Lower leg skin (tissue), 4 donors: ENCODE results near the gene CEACAM21. TPM values are rescaled to one million over a fixed set of nuclear protein-coding genes. Genes with fewer than 3 reads are reported as not detected.

Source experiments
- DNase-seq, 2 donors: peaks; one replicate each; pipeline ENCODE4 v3.0.0-alpha.2; 2019; ENCODE audit warnings: low spot score in 2 of 2
- H3K4me3 ChIP-seq: fragments of 200-600 bp; sonication (generic); 2 replicates; pipeline ENCODE4 v1.5.1; 2017; ENCODE audit warnings: mild to moderate bottlenecking, low read depth; ENCODE audit not compliant: poor library complexity, severe bottlenecking
- CTCF ChIP-seq, 3 donors: fragments of 450-650 bp; IDR thresholded peaks; one replicate each; pipeline ENCODE4 v1.5.1; 2016; ENCODE audit warnings: antibody characterized with exemption in 3 of 3, mild to moderate bottlenecking in 3 of 3, moderate library complexity in 2 of 3
- POLR2A ChIP-seq, 2 donors: fragments of 450-650 bp; IDR thresholded peaks; one replicate each; pipeline ENCODE4 v1.6.1; 2016 to 2017; ENCODE audit warnings: antibody characterized with exemption in 2 of 2, mild to moderate bottlenecking in 1 of 2, moderate library complexity in 1 of 2
- WGBS, 2 donors: methylation state at CpG; one replicate each; pipeline ENCODE4 v1.1.5; 2018; 5-methylcytosine and 5-hydroxymethylcytosine counted together
- intact Hi-C: fragments of 100-400 bp; cut with DNase I; formaldehyde crosslinking; loops from one replicate; pipeline ENCODE4 v1.15.0; 2023; ENCODE audit warnings: low total_unique reads
- total RNA-seq, 4 donors: library from RNA; depleted of rRNA; stranded (reverse); fragments of >200 nt; gene quantifications; one replicate each; pipeline ENCODE4 v1.1.0, GENCODE V29; 2016

Gene CEACAM21
- total RNA-seq, 4 donors from 2014 or later: 0.75 TPM; not detected in 3

- 32 to 47% methylated on average over 6 of the region's 6 CpGs for WGBS, 2 donors
- intact Hi-C loops: no loop called here
- no peak overlapping the region for H3K4me3 ChIP-seq
Observed at GRCh38 chr19:41546386-41546789, 29.6 kb upstream of the CEACAM21 start.

GRCh38 chr19:41546961-41547360, 29.0 kb upstream of the CEACAM21 start:
- TF ChIP-seq CTCF (IDR thresholded peaks at IDR 0.05): no peak
- intact Hi-C loops: no loop called here
- no peak overlapping the region for H3K4me3 ChIP-seq
- 71 to 72% methylated on average over 4 of the region's 4 CpGs for WGBS, 2 donors
- DNase-seq: no peak

More at GRCh38 chr19:41546386-41546789, 29.6 kb upstream of the CEACAM21 start:
- TF ChIP-seq CTCF (IDR thresholded peaks at IDR 0.05): no peak
- DNase-seq: no peak

GRCh38 chr19:41547569-41547968, 28.4 kb upstream of the CEACAM21 start:
- 30 to 31% methylated on average over 2 of the region's 2 CpGs for WGBS, 2 donors
- intact Hi-C loops: no loop called here
- TF ChIP-seq CTCF (IDR thresholded peaks at IDR 0.05) (no peak), POLR2A (IDR thresholded peaks at IDR 0.05) (no peak)

GRCh38 chr19:41548047-41548446, 27.9 kb upstream of the CEACAM21 start:
- intact Hi-C loops: no loop called here
- no peak for DNase-seq
- 61 to 67% methylated on average over 4 of the region's 4 CpGs for WGBS, 2 donors
- no peak overlapping the region for H3K4me3 ChIP-seq
- TF ChIP-seq POLR2A (IDR thresholded peaks at IDR 0.05): no peak
- TF ChIP-seq CTCF (IDR thresholded peaks at IDR 0.05): no peak

More at GRCh38 chr19:41547569-41547968, 28.4 kb upstream of the CEACAM21 start:
- DNase-seq: no peak
- H3K4me3 ChIP-seq: no peak overlapping the region

GRCh38 chr19:41548954-41549688, 26.8 kb upstream of the CEACAM21 start:
- no peak for DNase-seq
- no peak overlapping the region for H3K4me3 ChIP-seq
- WGBS, 2 donors: 29 to 37% methylated on average over 9 of the region's 9 CpGs
- TF ChIP-seq CTCF (IDR thresholded peaks at IDR 0.05): no peak
- no peak for TF ChIP-seq POLR2A (IDR thresholded peaks at IDR 0.05)
- intact Hi-C loops: no loop called here

GRCh38 chr19:41549884-41550283, 26.1 kb upstream of the CEACAM21 start:
- TF ChIP-seq POLR2A (IDR thresholded peaks at IDR 0.05): no peak
- no peak for TF ChIP-seq CTCF (IDR thresholded peaks at IDR 0.05)
- no peak overlapping the region for H3K4me3 ChIP-seq
- DNase-seq: no peak
- 75% methylated on average over 5 of the region's 5 CpGs for WGBS, 2 donors
- intact Hi-C loops: no loop called here
